GM21390 (cell line): ENCODE results near the gene PALLD.
A peak's percentile ranks its signal among the peaks of the same experiment; 100 is the strongest.

Experiments
- ATAC-seq: cut with Tn5 transposase; IDR thresholded peaks from one replicate; pipeline ENCODE4 v1.9.1; 2021; ENCODE audit not compliant: unreplicated experiment

PALLD gene

DNA sequence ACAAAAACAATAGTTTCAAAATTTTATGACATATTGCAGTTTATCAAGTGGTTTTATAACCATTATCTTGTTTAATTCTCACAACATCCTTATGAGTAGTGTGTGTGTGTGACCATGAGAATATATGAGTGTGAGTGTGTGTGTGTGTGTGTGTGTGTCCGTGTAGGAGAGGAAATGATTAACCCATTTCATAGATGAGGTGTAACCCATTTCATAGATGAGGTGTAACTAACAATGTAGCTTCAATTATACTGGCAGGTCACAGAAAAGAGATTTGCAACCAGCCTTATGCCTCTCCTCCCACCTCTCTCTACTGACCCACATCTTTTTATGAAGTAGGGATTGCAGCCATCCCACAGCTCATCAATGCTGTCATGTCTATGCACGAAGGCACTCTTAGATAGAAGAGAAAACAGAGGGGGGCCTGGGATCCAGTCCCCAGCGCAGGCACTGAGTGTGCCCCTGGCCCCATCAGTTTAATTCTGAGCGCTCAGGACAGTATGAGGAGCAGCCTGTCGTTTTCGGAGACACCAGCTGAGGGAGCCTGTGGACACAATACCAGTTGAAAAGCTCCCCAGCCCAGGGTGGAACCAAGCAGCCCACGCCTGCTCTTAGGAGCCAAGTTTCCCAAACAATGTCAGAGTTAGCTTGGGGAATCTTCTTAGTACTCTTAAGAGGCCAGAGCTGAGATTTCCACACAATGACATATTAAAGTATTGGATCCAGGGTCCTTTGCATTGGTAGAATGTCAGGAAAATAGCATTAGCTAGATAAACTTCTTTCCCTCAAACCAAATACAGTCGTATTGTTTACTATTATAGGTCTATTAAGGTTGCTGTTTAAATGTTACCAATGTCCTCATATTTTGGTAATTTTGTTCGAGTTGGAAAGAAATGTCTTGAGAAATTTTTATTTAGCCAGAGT lies 88.6 kb downstream of the PALLD start:
- peak; percentile 81 for ATAC-seq

DNA sequence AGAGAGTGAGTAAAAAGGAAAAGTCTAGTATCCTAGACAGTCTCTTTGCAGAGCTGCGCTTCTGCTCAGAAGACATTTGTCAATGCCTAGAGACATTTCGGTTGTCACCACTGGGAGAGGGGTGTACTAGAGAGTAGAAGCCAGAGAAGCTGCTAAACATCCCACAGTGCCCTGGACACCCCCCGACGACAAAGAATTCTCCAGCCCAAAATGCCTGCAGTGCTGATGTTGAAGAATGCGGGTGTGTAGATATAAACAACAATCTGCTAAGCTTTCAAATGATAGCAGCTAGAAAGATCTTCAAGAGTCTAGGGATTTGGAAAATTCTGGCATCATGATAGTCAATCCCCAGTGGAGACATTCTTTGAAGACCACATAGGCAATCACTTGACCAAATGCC lies 90.1 kb downstream of the PALLD start:
- no peak for ATAC-seq

- no peak for ATAC-seq
Measured at GRCh38 chr4:168587411-168588125, 90.7 kb downstream of the PALLD start.

GRCh38 chr4:168588916-168589531 lies 92.2 kb downstream of the PALLD start:
- ATAC-seq: no peak

DNA sequence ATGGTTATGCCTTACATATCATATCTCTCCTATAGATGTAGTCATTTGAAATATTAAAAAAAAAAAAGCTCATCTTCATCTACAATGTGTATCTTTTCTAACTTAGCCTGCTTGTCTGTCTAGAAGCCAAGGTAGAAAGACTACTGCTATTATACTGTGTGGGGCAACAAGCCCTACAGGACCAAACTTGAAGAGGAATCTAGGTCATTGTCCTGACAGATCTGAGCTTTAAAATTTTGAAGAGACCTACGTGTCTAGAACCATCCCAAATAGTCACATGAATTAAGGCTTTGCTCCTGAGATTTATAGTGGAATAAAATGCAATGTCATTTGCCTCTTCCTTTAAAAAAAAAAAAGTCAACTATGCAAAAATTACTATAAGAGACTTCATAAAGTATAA lies 95.8 kb downstream of the PALLD start:
- no peak for ATAC-seq

DNA sequence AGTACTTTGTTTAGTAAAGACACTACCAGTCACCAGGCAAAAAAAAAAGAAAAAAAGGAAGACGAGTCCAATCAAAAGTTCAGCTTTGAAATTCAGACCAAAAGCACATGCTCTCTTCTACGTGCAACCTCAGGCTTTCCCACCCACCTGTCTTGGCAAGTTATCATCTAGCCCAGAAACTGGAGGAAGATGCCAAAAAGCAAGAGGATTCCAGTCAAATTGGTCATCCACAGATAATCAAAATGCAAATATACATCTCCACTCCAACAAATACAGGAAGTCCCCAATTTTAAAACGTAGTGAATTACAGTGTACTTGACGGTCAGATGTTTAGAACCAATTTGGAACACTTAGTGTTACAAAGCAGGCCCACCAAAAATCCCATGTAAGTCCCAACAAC lies 96.5 kb downstream of the PALLD start:
- no peak for ATAC-seq

DNA sequence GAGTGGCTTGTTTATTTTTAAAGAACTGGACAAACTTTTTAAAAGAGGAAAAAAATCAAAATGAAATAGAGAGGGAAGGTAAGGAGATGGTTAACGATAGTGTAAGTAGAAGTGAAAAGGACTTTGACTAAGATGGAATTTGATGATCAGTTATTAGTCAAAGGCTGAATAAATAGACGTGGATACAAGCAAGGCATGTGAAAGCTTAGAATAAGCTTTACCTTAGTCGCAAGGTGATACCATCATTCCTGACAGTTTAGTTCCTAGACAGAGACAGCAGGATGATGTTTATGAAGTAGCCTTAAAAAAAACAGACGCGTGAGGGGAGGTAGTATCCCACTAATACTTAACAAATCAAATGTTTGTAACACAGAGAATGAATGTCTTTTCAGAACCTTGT lies 97.3 kb downstream of the PALLD start:
- ATAC-seq: no peak

DNA sequence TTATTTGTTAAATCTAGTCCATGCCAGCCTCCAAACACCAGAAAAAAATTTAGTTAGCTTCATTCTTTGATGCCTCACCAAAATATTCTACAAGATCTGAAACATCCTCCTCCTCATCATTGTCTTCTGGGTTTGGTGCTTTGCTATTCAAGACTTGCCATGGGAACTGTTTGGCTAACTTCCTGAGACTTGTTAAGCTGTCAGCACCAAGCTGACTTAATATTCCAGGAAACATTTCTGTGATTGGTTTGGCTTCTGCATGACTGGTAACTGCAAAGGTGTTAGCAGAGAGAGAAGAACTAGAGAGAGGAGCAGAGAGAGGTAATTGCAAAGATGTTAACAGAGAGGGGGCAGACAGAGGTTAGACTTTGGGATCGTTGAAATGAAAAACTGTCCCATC lies 101.3 kb downstream of the PALLD start:
- ATAC-seq: no peak

GRCh38 chr4:168600796-168601583 lies 104.1 kb downstream of the PALLD start:
- no peak for ATAC-seq

GRCh38 chr4:168601899-168602298 lies 105.0 kb downstream of the PALLD start:
- no peak for ATAC-seq

DNA sequence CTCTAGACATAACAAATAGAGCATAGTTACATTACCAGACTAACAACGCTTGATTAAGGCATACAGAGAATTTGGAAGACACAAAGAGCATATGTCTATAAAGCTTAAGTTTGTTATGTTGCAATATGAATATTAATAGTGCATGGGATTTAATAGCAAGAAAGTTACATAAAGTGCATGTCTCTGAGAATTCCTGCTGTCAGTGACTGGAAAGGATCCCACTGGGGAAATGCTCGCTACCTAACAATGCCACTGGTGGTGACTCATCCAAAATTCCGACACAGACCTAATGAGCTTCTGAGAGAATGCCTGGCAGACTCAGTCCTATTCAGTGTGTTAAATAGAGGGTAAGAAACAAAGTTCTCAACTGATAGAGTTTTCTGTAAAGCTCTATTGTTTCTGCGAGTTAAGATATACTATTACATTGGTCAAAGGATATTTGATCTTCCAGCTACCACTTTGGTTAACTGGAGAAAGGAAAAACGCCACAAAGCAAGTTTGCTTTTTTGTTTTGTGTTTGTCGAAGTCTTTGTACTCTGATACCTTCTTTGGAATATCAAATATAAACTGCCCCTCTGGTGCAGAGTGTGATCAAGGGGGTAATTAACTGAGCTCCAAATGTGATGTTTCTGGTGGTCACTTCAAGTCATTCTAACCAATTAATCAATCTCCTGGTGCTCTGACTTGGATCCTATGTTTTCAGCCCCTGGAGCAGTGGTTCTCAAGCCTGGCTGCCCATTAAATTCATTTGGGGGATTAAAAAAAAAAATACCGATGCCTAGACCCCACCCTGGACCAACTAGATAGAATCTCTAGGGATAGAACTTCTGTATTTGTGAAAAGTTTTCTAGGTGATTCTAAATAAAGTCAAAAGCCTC lies 107.9 kb downstream of the PALLD start:
- ATAC-seq: no peak

GRCh38 chr4:168605411-168605810 lies 108.6 kb downstream of the PALLD start:
- ATAC-seq: no peak

GRCh38 chr4:168607215-168607614 lies 110.4 kb downstream of the PALLD start:
- ATAC-seq: no peak

DNA sequence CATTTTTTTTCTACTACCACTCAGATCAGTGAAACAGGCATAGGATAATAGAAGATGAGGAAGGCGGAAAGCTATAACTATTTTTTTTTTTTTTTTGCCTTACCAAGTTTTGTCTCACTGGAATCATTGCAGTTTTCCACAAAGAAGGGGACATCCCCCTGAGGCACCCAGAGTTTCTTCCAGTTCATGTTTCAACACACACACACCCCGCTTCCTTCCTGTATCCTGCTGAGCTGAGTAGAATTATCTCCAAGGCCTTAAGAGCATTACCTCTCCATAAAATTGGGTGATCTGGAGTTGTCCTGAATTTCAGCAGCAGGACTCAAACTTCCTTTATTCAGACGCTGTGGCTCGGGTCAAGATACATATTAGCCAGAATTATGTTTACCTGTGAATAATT lies 111.9 kb downstream of the PALLD start:
- no peak for ATAC-seq

DNA sequence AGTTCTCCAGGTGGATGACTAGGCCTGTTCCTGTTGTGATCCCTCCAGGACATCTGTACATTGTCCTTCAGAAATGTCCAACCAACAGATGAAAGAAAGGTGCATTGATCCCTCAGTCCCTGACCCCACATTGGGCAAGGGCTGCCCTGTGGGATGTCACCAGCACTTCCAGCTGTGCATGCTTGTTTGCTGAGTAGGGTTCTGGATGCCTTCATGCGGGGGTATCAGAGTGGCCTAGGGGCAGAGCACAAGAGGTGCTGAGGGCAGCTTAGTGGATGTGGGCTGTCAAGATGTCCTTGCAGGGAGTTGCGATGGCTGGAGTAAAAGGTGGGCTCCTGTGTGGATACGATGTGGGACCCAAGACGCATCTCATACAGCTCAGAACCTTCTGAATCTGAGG lies 112.5 kb downstream of the PALLD start:
- ATAC-seq: no peak

DNA sequence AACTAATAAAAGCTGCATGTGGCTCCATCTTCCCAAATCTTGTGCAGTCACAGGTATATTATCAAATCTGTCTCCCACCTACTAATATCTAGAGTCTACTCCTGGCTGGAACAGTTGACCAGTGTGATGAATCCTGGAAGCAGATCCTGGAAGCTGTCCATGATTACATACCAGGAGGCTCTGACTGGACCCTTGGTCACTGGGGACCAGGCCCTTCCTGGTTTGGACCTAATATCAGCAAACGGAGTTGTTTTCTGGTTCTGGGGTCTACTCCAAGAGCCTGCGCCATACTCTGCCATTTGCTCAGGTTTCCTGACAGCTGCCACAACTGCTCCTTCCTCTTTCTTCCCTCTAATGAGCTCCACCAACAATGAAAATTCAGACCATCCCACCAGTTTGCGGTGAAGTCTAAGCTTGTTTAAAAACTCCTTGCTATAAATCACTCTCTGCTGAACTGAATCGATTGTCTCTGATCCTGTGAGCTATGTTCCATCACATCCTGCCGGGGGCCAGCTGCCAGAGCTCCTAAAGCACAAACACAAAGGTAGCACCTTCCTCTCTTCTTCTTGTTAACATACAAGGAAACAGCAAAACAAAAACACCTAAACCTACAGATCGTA lies 114.2 kb downstream of the PALLD start:
- no peak for ATAC-seq

DNA sequence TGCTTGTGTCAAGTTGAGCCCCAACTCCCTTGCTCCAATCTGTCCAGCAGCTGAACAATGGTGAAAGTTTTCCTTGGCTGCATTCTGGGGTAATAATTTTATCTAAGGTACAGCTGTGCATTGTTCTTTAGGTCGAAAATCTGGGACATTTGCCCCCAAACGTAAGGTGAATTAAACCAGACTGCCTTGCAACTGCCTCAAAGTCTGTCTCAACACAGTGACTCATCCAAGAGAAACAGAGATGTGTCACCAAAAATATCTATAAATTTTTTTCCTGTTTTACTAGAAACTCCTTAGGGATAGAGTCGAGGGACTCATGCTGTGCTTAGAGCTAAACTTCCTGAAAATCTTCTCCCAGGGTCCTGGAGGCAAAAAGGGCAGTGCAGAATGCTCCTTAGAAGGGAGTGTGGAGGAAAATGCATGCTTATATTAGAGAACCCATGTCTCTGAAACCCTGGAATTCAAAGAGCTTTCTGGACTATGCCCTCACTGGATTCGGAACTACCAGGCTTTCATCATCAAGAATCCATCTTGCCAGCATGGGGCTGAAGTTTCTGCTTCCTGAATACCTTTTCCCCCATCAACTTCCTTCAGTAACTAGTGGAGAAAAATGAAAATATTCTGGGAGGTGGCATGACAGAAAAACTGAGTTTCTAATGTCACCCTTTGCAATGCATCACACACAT lies 115.7 kb downstream of the PALLD start:
- ATAC-seq: no peak

- no peak for ATAC-seq
Measured at GRCh38 chr4:168613869-168614268, 117.0 kb downstream of the PALLD start.
